Measurements from ENCODE around the gene RHOV.
A peak's percentile ranks its signal among the peaks of the same experiment; 100 is the strongest.

DNA sequence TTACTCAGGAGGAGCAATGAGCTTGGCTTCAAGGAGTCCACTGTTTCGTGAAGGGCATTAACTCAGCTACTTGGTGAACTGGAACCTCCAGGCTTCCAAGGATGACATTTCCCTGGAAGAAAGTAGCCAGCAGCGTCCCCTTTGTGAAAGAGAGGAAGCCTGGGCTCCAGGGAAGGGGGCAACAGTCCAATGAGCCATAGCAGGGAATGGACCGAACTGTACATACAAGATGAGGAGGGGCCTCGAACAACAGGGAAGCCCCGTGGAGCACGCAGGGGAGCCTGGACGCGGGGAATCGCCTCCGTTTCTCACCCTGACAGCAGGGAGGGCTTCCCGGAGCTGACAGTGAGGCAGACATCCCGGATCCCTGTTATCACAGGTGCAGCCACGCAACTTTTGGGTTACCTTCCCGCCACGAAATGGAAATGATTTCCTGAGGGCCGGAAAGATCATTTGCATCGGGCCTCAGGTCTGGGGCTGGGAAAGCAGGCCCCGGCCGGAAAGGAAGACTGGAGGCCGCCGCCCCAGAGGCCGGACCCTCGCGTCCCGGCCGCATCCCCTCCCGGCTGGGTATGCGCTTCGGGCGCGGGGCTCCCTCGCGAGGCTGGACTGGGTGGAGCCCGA lies 30.7 kb downstream of the RHOV start:
- TF ChIP-seq, protein P1, sequence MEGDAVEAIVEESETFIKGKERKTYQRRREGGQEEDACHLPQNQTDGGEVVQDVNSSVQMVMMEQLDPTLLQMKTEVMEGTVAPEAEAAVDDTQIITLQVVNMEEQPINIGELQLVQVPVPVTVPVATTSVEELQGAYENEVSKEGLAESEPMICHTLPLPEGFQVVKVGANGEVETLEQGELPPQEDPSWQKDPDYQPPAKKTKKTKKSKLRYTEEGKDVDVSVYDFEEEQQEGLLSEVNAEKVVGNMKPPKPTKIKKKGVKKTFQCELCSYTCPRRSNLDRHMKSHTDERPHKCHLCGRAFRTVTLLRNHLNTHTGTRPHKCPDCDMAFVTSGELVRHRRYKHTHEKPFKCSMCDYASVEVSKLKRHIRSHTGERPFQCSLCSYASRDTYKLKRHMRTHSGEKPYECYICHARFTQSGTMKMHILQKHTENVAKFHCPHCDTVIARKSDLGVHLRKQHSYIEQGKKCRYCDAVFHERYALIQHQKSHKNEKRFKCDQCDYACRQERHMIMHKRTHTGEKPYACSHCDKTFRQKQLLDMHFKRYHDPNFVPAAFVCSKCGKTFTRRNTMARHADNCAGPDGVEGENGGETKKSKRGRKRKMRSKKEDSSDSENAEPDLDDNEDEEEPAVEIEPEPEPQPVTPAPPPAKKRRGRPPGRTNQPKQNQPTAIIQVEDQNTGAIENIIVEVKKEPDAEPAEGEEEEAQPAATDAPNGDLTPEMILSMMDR (IDR thresholded peaks at IDR 0.05; ENCODE audit: poor library complexity, severe bottlenecking), result no peak
- TF ChIP-seq, protein P2, sequence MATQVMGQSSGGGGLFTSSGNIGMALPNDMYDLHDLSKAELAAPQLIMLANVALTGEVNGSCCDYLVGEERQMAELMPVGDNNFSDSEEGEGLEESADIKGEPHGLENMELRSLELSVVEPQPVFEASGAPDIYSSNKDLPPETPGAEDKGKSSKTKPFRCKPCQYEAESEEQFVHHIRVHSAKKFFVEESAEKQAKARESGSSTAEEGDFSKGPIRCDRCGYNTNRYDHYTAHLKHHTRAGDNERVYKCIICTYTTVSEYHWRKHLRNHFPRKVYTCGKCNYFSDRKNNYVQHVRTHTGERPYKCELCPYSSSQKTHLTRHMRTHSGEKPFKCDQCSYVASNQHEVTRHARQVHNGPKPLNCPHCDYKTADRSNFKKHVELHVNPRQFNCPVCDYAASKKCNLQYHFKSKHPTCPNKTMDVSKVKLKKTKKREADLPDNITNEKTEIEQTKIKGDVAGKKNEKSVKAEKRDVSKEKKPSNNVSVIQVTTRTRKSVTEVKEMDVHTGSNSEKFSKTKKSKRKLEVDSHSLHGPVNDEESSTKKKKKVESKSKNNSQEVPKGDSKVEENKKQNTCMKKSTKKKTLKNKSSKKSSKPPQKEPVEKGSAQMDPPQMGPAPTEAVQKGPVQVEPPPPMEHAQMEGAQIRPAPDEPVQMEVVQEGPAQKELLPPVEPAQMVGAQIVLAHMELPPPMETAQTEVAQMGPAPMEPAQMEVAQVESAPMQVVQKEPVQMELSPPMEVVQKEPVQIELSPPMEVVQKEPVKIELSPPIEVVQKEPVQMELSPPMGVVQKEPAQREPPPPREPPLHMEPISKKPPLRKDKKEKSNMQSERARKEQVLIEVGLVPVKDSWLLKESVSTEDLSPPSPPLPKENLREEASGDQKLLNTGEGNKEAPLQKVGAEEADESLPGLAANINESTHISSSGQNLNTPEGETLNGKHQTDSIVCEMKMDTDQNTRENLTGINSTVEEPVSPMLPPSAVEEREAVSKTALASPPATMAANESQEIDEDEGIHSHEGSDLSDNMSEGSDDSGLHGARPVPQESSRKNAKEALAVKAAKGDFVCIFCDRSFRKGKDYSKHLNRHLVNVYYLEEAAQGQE (IDR thresholded peaks at IDR 0.05; ENCODE audit: borderline replicate concordance), result no peak
- TF ChIP-seq EZH2 (IDR thresholded peaks at IDR 0.05; ENCODE audit: borderline replicate concordance, insufficient read depth, low read length, poor library complexity, severe bottlenecking), result peak; percentile 32
- TF ChIP-seq MXI1 (conservative IDR thresholded peaks at IDR 0.05; ENCODE audit: poor library complexity, severe bottlenecking), result no peak
- TF ChIP-seq POLR2AphosphoS5 (IDR thresholded peaks at IDR 0.05), result no peak
